ENCODE results near the gene VTN. TPM values are rescaled to one million over a fixed set of nuclear protein-coding genes. Genes with fewer than 3 reads are reported as not detected.

VTN gene
- polyA plus RNA-seq, 1 donor (not counting 4 experiments of a cell fraction or from before 2014, with no cell fraction given), result not detected

- H3K4me1 ChIP-seq (ENCODE audit: control insufficient read depth, extremely low read depth, insufficient read depth, low read length), result peaks cover 17% of the 10 kb centered on the region
- DNase-seq (ENCODE audit: low read depth, low spot score), result no peak
- H3K79me2 ChIP-seq (ENCODE audit: control insufficient read depth, insufficient read depth, low read length), result no peaks in the 10 kb centered on the region
- no peak overlapping the region for H3K4me3 ChIP-seq (ENCODE audit: control insufficient read depth in 2 of 3, extremely low read depth in 1 of 3, insufficient read depth in 2 of 3, low read depth in 1 of 3, low read length in 3 of 3)
- dilution Hi-C loops (cut with MboI; ENCODE audit: extremely low pct_ligation_motif_present, low sequenced_read_pairs), result no loop called here
- H4K20me1 ChIP-seq (ENCODE audit: control insufficient read depth, extremely low read depth, insufficient read depth, low read length), result no peaks in the 10 kb centered on the region
- peak; percentile 26 for FAIRE-seq
- no peaks in the 10 kb centered on the region for H3K27me3 ChIP-seq (ENCODE audit: control insufficient read depth, extremely low read depth, insufficient read depth, low read length)
- no peak overlapping the region for H3K4me2 ChIP-seq (ENCODE audit: control insufficient read depth, extremely low read depth, insufficient read depth, low read depth, low read length)
- H2AFZ ChIP-seq (ENCODE audit: control insufficient read depth, low read length), result no peak overlapping the region
- no peaks in the 10 kb centered on the region for H3K9me3 ChIP-seq (ENCODE audit: control insufficient read depth, low read depth, low read length)
- TF ChIP-seq CTCF (optimal IDR thresholded peaks at IDR 0.05 in 1 of 3, IDR thresholded peaks at IDR 0.05 in 1 of 3, conservative IDR thresholded peaks at IDR 0.05 in 1 of 3; ENCODE audit: extremely low read depth in 1 of 3, insufficient read depth in 2 of 3, low read length in 3 of 3) (no peak), EZH2 (IDR thresholded peaks at IDR 0.05; ENCODE audit: low read length) (no peak)
- no peak overlapping the region for H3K27ac ChIP-seq (ENCODE audit: control insufficient read depth, insufficient read depth, low read length)
- H3K9ac ChIP-seq (ENCODE audit: control insufficient read depth, extremely low read depth, insufficient read depth, low read length), result no peak overlapping the region
- no peaks in the 10 kb centered on the region for H3K9me1 ChIP-seq (ENCODE audit: control insufficient read depth, extremely low read depth, insufficient read depth, low read length)
- no peaks in the 10 kb centered on the region for H3K36me3 ChIP-seq (ENCODE audit: control insufficient read depth in 2 of 2, extremely low read depth in 1 of 2, insufficient read depth in 2 of 2, low read length in 2 of 2)
Observed at GRCh38 chr17:28412099-28412498, 42.0 kb upstream of the VTN start.

GRCh38 chr17:28407974-28408306 is 37.8 kb upstream of the VTN start:
- TF ChIP-seq EZH2 (IDR thresholded peaks at IDR 0.05; ENCODE audit: low read length) (no peak), CTCF (optimal IDR thresholded peaks at IDR 0.05 in 1 of 3, IDR thresholded peaks at IDR 0.05 in 1 of 3, conservative IDR thresholded peaks at IDR 0.05 in 1 of 3; ENCODE audit: extremely low read depth in 1 of 3, insufficient read depth in 2 of 3, low read length in 3 of 3) (no peak)
- DNase-seq (ENCODE audit: low read depth, low spot score), result no peak
- H3K27ac ChIP-seq (ENCODE audit: control insufficient read depth, insufficient read depth, low read length), result peak overlapping the region; percentile 19

More at GRCh38 chr17:28407974-28408306, 37.8 kb upstream of the VTN start:
- no peaks in the 10 kb centered on the region for H3K9me3 ChIP-seq (ENCODE audit: control insufficient read depth, low read depth, low read length)
- peaks cover 27% of the 10 kb centered on the region for H3K4me1 ChIP-seq (ENCODE audit: control insufficient read depth, extremely low read depth, insufficient read depth, low read length)
- no peaks in the 10 kb centered on the region for H3K27me3 ChIP-seq (ENCODE audit: control insufficient read depth, extremely low read depth, insufficient read depth, low read length)
- no peaks in the 10 kb centered on the region for H3K36me3 ChIP-seq (ENCODE audit: control insufficient read depth in 2 of 2, extremely low read depth in 1 of 2, insufficient read depth in 2 of 2, low read length in 2 of 2)
- FAIRE-seq, result peak; percentile 61
- dilution Hi-C loops (cut with MboI; ENCODE audit: extremely low pct_ligation_motif_present, low sequenced_read_pairs), result no loop called here
- no peaks in the 10 kb centered on the region for H3K9me1 ChIP-seq (ENCODE audit: control insufficient read depth, extremely low read depth, insufficient read depth, low read length)
- no peaks in the 10 kb centered on the region for H3K79me2 ChIP-seq (ENCODE audit: control insufficient read depth, insufficient read depth, low read length)
- no peak overlapping the region for H3K4me3 ChIP-seq (ENCODE audit: control insufficient read depth in 2 of 3, extremely low read depth in 1 of 3, insufficient read depth in 2 of 3, low read depth in 1 of 3, low read length in 3 of 3)
- no peak overlapping the region for H3K9ac ChIP-seq (ENCODE audit: control insufficient read depth, extremely low read depth, insufficient read depth, low read length)
- no peaks in the 10 kb centered on the region for H4K20me1 ChIP-seq (ENCODE audit: control insufficient read depth, extremely low read depth, insufficient read depth, low read length)
- H2AFZ ChIP-seq (ENCODE audit: control insufficient read depth, low read length), result peak overlapping the region; percentile 47
- H3K4me2 ChIP-seq (ENCODE audit: control insufficient read depth, extremely low read depth, insufficient read depth, low read depth, low read length), result peak overlapping the region; percentile 58

Measured in keratinocyte (primary cell).